Gastrocnemius medialis (tissue), 4 donors: ENCODE results near the gene NCOA7. TPM values are rescaled to one million over a fixed set of nuclear protein-coding genes. Genes with fewer than 3 reads are reported as not detected.

Source experiments
- ATAC-seq, 2 donors: fragments of 150-250 bp; one replicate each; pipeline ENCODE4 v1.9.1; 2016
- DNase-seq, 2 donors: peaks; one replicate each; pipeline ENCODE4 v3.0.0-alpha.2; 2019
- H3K27ac ChIP-seq, 4 donors: fragments of 200-600 bp; sonication (generic); 1 replicate in 1 of 4; 2 replicates in 3 of 4; pipeline ENCODE4 v1.5.1; 2016 to 2018; ENCODE audit warnings: mild to moderate bottlenecking in 2 of 4, moderate library complexity in 1 of 4
- H3K27me3 ChIP-seq, 3 donors: fragments of 200-600 bp; sonication (generic) in 2 of 3; 1 replicate in 1 of 3; 2 replicates in 2 of 3; pipeline versions ENCODE4 v1.5.1 to v1.6.0; 2016 to 2019; ENCODE audit warnings: mild to moderate bottlenecking in 1 of 3, moderate library complexity in 1 of 3
- H3K36me3 ChIP-seq, 2 donors: fragments of 200-600 bp; sonication (generic) in 1 of 2; one replicate each; pipeline ENCODE4 v1.5.1; 2017 to 2018
- H3K4me1 ChIP-seq, 2 donors: fragments of 200-600 bp; sonication (generic) in 1 of 2; one replicate each; pipeline ENCODE4 v1.5.1; 2016 to 2017; ENCODE audit warnings: mild to moderate bottlenecking in 2 of 2
- H3K4me3 ChIP-seq, 4 donors: fragments of 200-600 bp; sonication (generic) in 3 of 4; 1 replicate in 1 of 4; 2 replicates in 3 of 4; pipeline ENCODE4 v1.5.1; 2016 to 2019; ENCODE audit warnings: mild to moderate bottlenecking in 2 of 4
- H3K9me3 ChIP-seq, 3 donors: fragments of 200-600 bp; sonication (generic) in 2 of 3; 1 replicate in 1 of 3; 2 replicates in 2 of 3; pipeline ENCODE4 v1.5.1; 2016 to 2019
- CTCF ChIP-seq, 5 experiments: fragments of 450-650 bp in 3 of 5; fragments of 200-600 bp in 2 of 5; sonication (generic) in 2 of 5; IDR thresholded peaks in 4 of 5; conservative IDR thresholded peaks in 1 of 5; 1 replicate in 4 of 5; 2 replicates in 1 of 5; pipeline ENCODE4 v1.5.1; 2016 to 2019; ENCODE audit warnings: antibody characterized with exemption in 5 of 5, mild to moderate bottlenecking in 3 of 5, moderate library complexity in 3 of 5
- POLR2A ChIP-seq, 2 donors: fragments of 450-650 bp; IDR thresholded peaks; one replicate each; pipeline ENCODE4 v1.6.1; 2017; ENCODE audit warnings: antibody characterized with exemption in 2 of 2, mild to moderate bottlenecking in 2 of 2, moderate library complexity in 2 of 2
- in situ Hi-C, 4 donors: fragments of 200-750 bp; cut with MboI; loops; one replicate each; pipeline versions ENCODE4 v1.15.0 to v1.8.0; 2017; ENCODE audit warnings: low sequenced_read_pairs in 4 of 4
- intact Hi-C: fragments of 100-400 bp; cut with DNase I; formaldehyde crosslinking; loops from one replicate; pipeline ENCODE4 v1.15.1; 2023; ENCODE audit warnings: low total_unique reads
- total RNA-seq, 4 donors: library from RNA; depleted of rRNA; stranded (reverse); fragments of >200 nt; gene quantifications; one replicate each; pipeline versions ENCODE4 v1.1.0 to v1.2.3, GENCODE V29; 2016

The NCOA7 gene
- total RNA-seq, 4 donors from 2014 or later = 7.0 to 9.5 (median 9.2) TPM

- no peaks in the 10 kb centered on the region for H3K4me1 ChIP-seq
- H3K27me3 ChIP-seq = no peaks in the 10 kb centered on the region
- H3K36me3 ChIP-seq = peaks cover 0 to 33% of the 10 kb centered on the region in 2 donors
- H3K9me3 ChIP-seq = no peaks in the 10 kb centered on the region
- ATAC-seq (no peak), DNase-seq (no peak)
- H3K27ac ChIP-seq = no peak overlapping the region
- TF ChIP-seq POLR2A (IDR thresholded peaks at IDR 0.05) (no peak), CTCF (IDR thresholded peaks at IDR 0.05 in 4 of 5, conservative IDR thresholded peaks at IDR 0.05 in 1 of 5) (no peak)
- H3K4me3 ChIP-seq = no peak overlapping the region
- in situ Hi-C loops (no loop called here), intact Hi-C loops (no loop called here)
Measured at GRCh38 chr6:125886021-125886420, 95.3 kb downstream of the NCOA7 start.

GRCh38 chr6:125886914-125887313, 96.2 kb downstream of the NCOA7 start:
- Histone ChIP-seq H3K36me3 (peaks cover 0 to 27% of the 10 kb centered on the region in 2 donors), H3K4me3 (no peak overlapping the region), H3K27ac (no peak overlapping the region), H3K4me1 (no peaks in the 10 kb centered on the region), H3K27me3 (no peaks in the 10 kb centered on the region), H3K9me3 (no peaks in the 10 kb centered on the region)
- ATAC-seq (no peak), DNase-seq (no peak)
- TF ChIP-seq CTCF (IDR thresholded peaks at IDR 0.05 in 4 of 5, conservative IDR thresholded peaks at IDR 0.05 in 1 of 5) (no peak), POLR2A (IDR thresholded peaks at IDR 0.05) (no peak)
- in situ Hi-C loops (no loop called here), intact Hi-C loops (no loop called here)

GRCh38 chr6:125887372-125887771, 96.6 kb downstream of the NCOA7 start:
- H3K27ac ChIP-seq = no peak overlapping the region
- no peaks in the 10 kb centered on the region for H3K27me3 ChIP-seq
- intact Hi-C loops = no loop called here
- DNase-seq (no peak), ATAC-seq (no peak)
- TF ChIP-seq POLR2A (IDR thresholded peaks at IDR 0.05) (no peak), CTCF (IDR thresholded peaks at IDR 0.05 in 4 of 5, conservative IDR thresholded peaks at IDR 0.05 in 1 of 5) (no peak)
- H3K4me1 ChIP-seq = no peaks in the 10 kb centered on the region
- peaks cover 0 to 24% of the 10 kb centered on the region in 2 donors for H3K36me3 ChIP-seq
- H3K9me3 ChIP-seq = no peaks in the 10 kb centered on the region
- in situ Hi-C loops = no loop called here
- no peak overlapping the region for H3K4me3 ChIP-seq

- intact Hi-C loops = no loop called here
Measured at GRCh38 chr6:125888989-125889656, 98.4 kb downstream of the NCOA7 start.

More at GRCh38 chr6:125888989-125889656, 98.4 kb downstream of the NCOA7 start:
- H3K27ac ChIP-seq = no peak overlapping the region
- H3K4me3 ChIP-seq = no peak overlapping the region
- no peak for TF ChIP-seq POLR2A (IDR thresholded peaks at IDR 0.05)
- peak in 1 of 5 experiments; percentile 13 for TF ChIP-seq CTCF (IDR thresholded peaks at IDR 0.05 in 4 of 5, conservative IDR thresholded peaks at IDR 0.05 in 1 of 5)
- no peaks in the 10 kb centered on the region for H3K9me3 ChIP-seq
- H3K27me3 ChIP-seq = no peaks in the 10 kb centered on the region
- peaks cover 0 to 28% of the 10 kb centered on the region in 2 donors for H3K36me3 ChIP-seq
- DNase-seq (no peak), ATAC-seq (no peak)
- no peaks in the 10 kb centered on the region for H3K4me1 ChIP-seq
- in situ Hi-C loops = no loop called here
